NCI-H524 (cell line): Measurements from ENCODE around the gene HSD17B14.

Experiments
- DNase-seq, 2 experiments: peaks; one replicate each; lab custom pipeline; 2025; lab: John Stamatoyannopoulos, UW

The HSD17B14 gene

DNA sequence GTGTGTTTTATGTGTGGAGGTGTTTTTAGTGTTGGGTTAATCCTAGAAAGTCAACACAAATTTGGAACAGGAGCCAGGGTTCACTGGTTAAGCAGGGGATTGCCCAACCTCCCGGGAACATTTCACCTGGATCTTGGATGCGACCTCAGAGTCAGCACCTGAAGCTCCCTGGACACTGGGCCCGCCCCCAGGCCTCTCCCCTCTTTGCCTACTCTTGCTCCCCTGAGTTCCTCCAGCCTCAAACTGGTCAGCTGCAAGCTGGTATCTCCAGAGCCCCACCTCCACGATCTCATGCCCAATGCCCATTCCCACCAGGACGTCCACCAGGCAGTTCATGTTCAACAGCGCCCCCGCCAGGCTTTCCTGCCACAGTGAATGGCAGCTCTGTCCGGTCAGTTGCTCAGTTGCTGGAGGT, 9.7 kb downstream of the HSD17B14 start:
- no peak for DNase-seq

GRCh38 chr19:48822514-48822913, 13.8 kb downstream of the HSD17B14 start:
- no peak for DNase-seq

- no peak for DNase-seq
Measured at GRCh38 chr19:48821633-48822032, 14.7 kb downstream of the HSD17B14 start.

- DNase-seq, result no peak
Measured at GRCh38 chr19:48819366-48819816, 16.9 kb downstream of the HSD17B14 start.

DNA sequence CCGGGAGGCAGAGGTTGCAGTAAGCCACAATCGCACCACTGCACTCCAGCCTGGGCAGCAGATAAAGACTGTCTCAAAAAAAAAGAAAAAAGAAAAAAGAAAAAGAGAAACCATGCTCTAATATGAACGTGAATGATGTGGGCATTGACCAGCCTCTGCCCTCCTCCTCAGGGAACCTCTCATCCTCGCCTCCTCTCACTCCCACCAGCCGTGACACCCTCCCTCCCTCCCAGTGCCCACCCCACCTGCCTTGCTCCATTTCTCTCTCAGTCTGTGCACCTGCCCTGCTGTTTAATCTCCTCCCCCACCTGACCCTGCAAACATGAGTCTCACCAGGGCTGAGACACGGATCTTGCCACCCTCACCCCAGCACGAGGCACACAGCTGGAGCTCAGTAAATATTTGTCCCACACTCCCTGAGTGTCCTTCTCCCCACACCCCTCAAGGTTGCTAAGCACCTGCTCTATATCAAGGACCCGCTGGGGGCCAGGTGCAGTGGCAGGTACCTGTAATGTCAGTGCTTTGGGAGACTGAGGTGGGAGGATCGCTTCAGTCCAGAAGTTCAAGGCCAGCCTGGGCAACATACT, 18.0 kb downstream of the HSD17B14 start:
- no peak for DNase-seq

- DNase-seq, result no peak
Measured at GRCh38 chr19:48817585-48818124, 18.6 kb downstream of the HSD17B14 start.

DNA sequence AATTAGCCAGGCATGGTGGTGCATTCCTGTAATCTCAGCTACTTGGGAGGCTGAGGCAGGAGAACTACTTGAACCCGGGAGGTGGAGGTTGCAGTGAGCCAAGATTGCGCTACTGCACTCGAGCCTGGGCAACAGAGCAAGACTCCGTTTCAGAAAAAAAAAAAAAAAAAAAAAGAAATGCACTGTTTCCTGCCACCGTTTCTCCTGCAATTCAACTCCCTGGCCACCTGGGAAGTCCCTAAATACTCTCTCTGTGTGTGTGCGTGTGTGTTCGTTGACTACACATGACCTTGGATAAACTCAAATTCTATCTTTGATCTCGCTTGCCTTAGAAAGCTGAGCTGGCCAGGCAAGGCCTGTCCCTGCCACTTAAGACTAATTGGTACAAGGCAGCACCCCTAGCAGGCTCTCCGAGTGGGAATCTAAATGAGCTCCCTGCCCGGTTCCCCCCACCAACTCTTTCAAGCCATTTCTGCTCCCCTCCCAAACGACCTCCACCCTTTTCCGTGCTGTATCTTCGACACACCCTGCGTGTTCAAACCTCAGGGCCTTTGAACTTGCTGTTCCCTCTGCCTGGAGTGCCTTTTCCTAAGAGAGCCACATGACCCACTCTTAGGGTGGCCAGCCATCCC, 20.3 kb downstream of the HSD17B14 start:
- DNase-seq, result no peak

GRCh38 chr19:48814895-48815294, 21.4 kb downstream of the HSD17B14 start:
- no peak for DNase-seq

DNA sequence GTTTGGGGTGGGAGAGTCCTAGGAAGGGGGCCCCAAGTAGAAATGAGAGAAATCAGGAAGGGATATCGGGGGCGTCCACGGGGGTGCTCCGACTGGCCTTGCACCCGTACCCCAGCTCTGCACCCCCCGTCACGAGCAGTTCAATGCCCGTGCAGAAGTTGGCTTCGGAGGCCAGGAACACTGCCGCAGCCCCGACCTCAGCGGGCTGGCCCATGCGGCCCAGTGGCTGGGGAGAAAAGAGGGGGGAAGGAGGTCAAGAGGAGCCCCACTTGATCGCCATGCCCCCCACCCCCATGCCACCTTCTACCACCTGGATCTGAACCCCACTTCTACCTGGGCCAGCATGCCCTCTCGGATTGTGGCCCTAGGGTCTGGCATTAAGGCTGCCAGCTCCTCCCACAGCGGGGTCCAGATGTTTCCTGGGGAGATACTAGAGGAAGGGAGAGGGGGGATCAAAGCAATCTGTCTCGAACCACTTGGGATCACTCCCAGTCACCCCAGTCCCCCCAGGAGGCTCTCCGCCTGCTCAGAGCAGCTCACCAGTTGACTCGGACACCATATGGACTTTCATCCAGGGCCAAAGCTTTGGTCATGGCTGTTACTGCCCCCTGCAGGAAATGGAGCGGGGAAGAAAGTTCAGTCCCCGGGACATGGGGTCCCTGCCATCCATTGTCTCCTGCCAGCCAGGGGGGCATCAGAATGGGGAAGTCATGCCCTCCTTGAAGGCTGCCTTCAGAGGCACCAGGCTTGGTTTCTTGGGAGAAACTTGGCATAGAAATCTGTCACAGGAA, 23.0 kb downstream of the HSD17B14 start:
- peak in 1 of 2 experiments; percentile 38 for DNase-seq

GRCh38 chr19:48812094-48812929, 24.0 kb downstream of the HSD17B14 start:
- DNase-seq, result peak; percentile 87 to 91

- no peak for DNase-seq
Measured at GRCh38 chr19:48810151-48810550, 26.1 kb downstream of the HSD17B14 start.

DNA sequence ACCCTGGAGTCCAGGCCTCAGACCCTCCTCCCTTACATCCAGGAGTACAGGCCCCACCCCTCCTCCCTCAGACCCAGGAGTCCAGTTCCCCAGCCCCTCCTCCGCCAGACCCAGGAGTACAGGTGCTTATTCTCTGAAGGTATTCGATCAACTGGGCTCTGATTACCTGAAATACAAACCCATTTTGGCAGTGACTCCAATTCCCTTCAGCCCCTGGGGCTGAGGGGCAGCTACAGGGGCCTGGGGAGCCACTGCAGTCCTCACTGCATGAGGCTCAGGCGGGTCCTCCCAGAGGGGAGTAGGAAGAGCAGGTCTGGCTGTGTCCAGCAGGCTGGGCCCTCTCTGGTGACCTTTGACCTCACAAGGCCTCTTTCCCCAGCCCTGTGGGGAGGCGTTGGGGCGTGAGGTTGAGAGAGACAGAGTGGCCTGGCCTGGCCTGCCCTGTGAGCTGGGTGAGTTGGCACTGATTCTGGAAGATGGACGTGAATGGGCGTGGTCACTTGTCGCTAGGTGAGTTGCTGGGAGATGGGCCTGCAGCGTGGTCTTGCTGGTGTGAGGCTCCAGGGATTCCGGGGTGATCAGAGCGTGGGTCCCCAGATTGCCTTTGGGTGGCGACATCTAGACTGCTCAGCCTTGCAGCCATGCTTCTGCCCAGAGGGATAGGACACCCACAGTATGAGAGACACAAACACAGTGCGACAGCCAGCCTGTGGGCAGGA, 28.5 kb downstream of the HSD17B14 start:
- DNase-seq, result no peak

DNA sequence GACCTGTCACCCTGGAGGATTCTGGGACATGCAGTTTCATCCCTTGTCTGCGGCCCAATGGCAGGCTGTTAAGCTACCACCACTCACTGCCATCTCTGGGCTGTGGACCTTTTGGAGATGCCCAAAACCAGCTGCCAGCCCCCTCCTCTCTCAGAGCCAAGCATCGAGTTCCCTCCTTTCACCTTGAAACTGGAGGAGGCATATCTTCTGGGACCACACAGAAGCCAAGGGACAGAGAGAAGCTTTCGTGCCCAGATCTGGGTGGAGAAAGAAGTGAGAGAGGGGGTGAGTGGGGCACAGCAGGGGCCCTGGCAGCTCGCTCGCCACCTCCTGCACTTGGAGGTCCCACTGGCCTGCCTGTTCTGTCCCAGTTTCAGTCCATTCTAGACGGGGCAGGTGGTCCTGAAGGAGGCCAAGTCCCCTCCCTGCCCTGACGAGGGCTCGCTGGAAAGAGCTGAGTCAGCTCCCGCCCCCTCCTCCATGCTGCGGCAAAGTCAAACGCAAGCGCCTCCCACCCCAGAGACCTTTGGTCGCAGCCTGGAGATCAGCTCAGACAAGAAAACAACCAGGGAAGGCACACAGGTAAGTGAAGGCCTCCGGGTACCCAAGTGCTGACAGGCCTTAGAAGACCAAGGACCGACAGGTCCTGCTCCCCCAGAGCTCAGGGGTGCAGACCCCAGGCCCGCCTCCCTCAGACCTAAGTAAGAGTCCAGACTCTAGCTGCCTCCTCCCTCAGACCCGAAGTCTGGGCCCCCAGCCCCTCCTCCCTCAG, 29.3 kb downstream of the HSD17B14 start:
- DNase-seq, result no peak

GRCh38 chr19:48806518-48806817, 29.8 kb downstream of the HSD17B14 start:
- DNase-seq, result peak in 1 of 2 experiments; percentile 50

DNA sequence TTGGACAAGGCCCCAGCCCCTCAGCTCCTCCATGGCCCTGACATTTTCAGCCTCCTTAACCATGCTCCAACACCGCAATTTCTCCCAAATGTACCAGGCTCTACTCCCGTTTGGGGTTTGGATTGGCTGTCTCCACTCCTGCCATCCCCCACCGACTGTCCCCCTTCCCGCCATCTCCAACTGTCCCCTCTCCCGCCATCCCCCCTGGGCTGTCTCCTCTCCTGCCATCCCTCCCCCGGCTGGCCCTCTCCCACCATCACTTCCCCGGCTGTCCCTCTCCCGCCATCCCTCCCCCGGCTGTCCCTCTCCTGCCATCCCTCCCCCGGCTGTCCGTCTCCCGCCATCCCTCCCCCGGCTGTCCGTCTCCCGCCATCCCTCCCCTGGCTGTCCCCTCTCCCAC, 30.8 kb downstream of the HSD17B14 start:
- DNase-seq, result no peak

DNA sequence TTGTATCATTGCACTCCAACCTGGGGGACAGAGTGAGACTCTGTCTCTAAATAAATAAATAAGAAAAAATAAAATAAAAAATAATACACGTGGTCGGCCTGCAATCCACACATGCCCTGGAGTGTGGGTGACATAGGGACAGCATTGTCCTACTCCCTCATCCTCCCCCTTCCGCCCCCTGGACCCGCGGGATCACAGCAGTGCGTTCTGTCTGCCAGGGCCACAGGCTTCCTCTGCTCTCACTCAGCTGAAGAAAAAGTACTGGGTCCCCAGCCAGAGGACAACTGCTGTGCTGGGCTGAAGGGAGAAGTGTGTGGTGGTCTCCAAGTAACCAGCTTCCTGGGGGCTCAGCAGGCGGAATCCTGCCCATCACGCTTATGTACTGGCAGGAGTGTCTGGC, 31.8 kb downstream of the HSD17B14 start:
- DNase-seq, result no peak

- DNase-seq, result no peak
Measured at GRCh38 chr19:48802623-48803022, 33.7 kb downstream of the HSD17B14 start.

DNA sequence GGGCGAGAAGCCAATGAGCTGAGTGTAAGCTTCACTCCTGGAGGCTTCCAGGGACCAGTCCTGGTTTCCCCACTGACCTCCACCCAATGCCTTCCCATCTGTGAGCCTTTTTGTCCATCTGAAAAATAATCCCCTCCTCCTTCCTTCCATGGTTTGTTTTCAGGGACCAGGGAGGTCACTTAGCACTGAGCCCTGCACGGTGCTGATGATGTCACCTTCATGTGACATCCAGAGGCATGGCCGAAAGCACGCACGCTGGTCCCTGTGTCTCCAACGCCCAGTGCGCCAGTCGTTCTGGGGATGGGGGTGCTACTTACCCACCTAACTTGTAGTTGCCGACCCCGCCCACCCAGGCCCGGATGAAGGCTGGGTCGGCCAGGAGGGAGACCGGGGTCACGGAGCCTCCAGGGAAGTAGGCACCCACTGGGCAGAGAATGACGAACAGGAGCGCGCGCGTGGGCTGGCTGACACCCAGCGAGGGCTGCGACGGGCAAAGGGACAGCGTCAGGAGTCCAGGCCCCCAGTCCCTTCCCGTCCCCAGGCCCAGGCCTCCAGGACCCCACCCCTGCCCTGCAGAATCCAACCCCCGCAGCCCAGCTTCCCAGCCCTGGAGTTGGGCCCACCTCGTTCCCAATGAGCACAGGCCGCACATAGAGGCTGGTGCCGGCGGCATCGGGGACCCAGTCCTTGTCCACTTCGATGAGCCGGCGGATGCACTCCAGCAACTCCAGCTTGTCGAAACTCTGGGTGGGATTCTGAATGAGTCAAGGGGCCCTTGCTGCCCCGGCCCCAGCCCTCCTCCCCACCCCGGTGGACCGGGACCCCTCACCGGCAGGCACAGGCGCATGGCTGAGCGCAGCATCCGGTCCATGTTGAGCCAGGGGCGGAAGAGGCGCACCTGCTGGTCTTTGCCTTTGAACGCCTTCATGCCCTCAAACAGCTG, 36.7 kb downstream of the HSD17B14 start:
- DNase-seq, result no peak

DNA sequence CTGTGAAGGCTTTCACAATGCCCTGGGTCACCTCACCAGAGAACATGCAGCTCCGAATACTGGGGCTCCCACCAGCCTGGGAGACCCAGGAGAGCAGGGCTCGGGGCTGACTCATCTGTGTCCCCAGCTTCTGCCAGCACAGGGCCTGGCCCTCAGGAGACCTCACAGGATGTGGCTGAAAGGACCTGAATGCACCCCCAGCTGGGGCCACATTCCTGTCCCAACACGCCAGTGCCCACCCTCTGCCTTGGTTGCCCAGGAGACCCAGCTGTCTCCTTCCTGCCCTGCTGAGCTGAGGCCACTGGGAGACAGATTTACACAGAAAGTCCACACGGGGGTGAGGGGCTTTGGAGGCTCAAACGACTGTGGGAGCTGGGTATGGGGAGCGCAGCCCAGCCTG, 37.4 kb downstream of the HSD17B14 start:
- DNase-seq, result peak in 1 of 2 experiments; percentile 41

DNA sequence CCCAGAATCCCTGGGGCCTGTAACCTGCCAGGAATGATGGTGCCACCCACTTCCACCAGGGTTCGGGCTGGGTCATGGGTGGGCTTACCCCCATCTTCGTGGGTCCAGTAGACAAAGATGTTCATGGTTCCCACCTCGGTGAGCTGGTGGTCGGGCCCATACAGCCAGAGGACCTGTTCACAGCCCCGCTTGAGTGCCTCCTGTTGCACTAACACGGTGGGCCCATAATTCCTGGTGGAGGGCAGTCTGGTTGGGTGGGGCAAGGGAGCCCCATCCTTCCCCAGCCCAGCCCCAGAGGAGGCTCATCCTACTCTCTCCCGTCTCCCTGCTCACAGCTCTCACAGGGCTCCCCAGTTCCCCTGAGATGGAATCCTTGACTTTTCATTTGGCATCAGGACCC, 39.2 kb downstream of the HSD17B14 start:
- DNase-seq, result no peak
